ENCODE results near the gene EPPIN. TPM values are rescaled to one million over a fixed set of nuclear protein-coding genes. Genes with fewer than 3 reads are reported as not detected.

EPPIN gene
- total and polyA plus RNA-seq, 8 donors = not detected

GRCh38 chr20:45508068-45508886, 38.9 kb downstream of the EPPIN start:
- intact Hi-C loops (cut with DNase I) = no loop called here
- no peaks in the 10 kb centered on the region for H3K4me1 ChIP-seq
- FAIRE-seq = no peak
- H3K27me3 ChIP-seq = peaks cover 0 to 5% (median 0%) of the 10 kb centered on the region in 4 donors
- no peak for ATAC-seq
- H3K27ac ChIP-seq = no peak overlapping the region
- DNase-seq = no peak
- no peaks in the 10 kb centered on the region for H3K9me3 ChIP-seq
- TF ChIP-seq CTCF (IDR thresholded peaks at IDR 0.05) = no peak
- H3K4me3 ChIP-seq = no peak overlapping the region
- WGBS, 2 donors = 63 to 69% methylated on average over 7 of the region's 7 CpGs
- H3K36me3 ChIP-seq = no peaks in the 10 kb centered on the region

- ATAC-seq = no peak
- 66 to 73% methylated on average over 5 of the region's 5 CpGs for WGBS, 2 donors
- FAIRE-seq = no peak
These were observed 40.0 kb downstream of the EPPIN start for GRCh38 chr20:45507011-45507820.

DNA sequence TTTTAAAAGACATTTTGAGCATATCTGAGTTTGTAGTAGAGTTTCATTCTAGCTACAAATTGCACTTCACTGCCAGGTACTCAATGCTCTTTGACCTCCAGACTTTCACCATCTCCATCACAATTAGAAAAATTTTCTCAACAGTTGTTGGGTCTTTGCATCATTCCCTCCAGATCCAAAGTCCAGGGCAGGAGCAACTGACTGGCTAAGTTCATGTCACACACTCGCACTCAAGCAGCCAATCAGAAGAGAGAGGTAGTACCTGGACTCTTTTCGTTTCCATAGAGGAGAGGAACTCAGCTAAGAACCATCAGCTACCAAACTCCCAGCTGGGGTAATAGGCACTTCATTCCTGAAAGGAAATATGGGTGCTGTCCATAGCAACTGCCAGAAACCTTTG, 40.8 kb downstream of the EPPIN start:
- FAIRE-seq = no peak
- no peak overlapping the region for H3K4me3 ChIP-seq
- 62 to 84% methylated on average over 2 of the region's 2 CpGs for WGBS, 2 donors
- intact Hi-C loops (cut with DNase I) = no loop called here
- no peak for TF ChIP-seq CTCF (IDR thresholded peaks at IDR 0.05)
- H3K27me3 ChIP-seq = peaks cover 0 to 5% (median 0%) of the 10 kb centered on the region in 4 donors
- DNase-seq = no peak
- no peaks in the 10 kb centered on the region for H3K9me3 ChIP-seq
- no peak for ATAC-seq
- H3K27ac ChIP-seq = no peak overlapping the region
- H3K36me3 ChIP-seq = no peaks in the 10 kb centered on the region
- no peaks in the 10 kb centered on the region for H3K4me1 ChIP-seq

More at GRCh38 chr20:45507011-45507820, 40.0 kb downstream of the EPPIN start:
- H3K4me3 ChIP-seq = no peak overlapping the region
- DNase-seq = no peak
- no peak for TF ChIP-seq CTCF (IDR thresholded peaks at IDR 0.05)
- no peak overlapping the region for H3K27ac ChIP-seq
- peaks cover 0 to 5% (median 0%) of the 10 kb centered on the region in 4 donors for H3K27me3 ChIP-seq
- intact Hi-C loops (cut with DNase I) = no loop called here
- no peaks in the 10 kb centered on the region for H3K9me3 ChIP-seq
- no peaks in the 10 kb centered on the region for H3K4me1 ChIP-seq
- H3K36me3 ChIP-seq = no peaks in the 10 kb centered on the region

DNA sequence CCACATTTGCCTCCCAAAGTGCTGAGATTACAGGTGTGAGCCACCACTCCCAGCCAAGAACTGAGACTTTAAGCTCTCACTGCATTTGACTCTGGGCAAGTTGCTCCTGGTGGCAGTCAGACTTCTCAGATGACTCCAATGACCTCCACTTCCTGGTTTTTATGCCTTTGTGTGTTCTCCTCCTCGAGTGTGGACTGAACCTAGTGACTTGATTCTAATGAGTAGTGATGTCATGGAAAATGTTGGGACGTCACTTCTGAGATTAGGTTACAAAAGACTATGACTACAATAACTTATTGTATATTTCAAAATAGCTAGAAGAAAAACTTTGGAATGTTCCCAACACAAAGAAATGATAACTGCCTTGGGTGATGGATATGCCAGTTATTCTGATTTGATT, 43.8 kb downstream of the EPPIN start:
- ATAC-seq (no peak), FAIRE-seq (no peak), DNase-seq (no peak)
- H3K4me3 ChIP-seq = no peak overlapping the region
- no peak overlapping the region for H3K27ac ChIP-seq
- no peaks in the 10 kb centered on the region for H3K4me1 ChIP-seq
- no peak for TF ChIP-seq CTCF (IDR thresholded peaks at IDR 0.05)
- H3K9me3 ChIP-seq = no peaks in the 10 kb centered on the region
- intact Hi-C loops (cut with DNase I) = no loop called here
- peaks cover 0 to 5% (median 0%) of the 10 kb centered on the region in 4 donors for H3K27me3 ChIP-seq
- WGBS, 2 donors = 43% methylated on average over 2 of the region's 2 CpGs
- no peaks in the 10 kb centered on the region for H3K36me3 ChIP-seq

Data from pancreas (tissue), 10 donors.